HCT116 (cell line): ENCODE data around the gene CDKAL1.

Source experiments
- CBX3 ChIP-seq: IDR thresholded peaks from 2 replicates; pipeline ENCODE4 v1.6.1; 2012; ENCODE audit warnings: low read depth
- CEBPB ChIP-seq: IDR thresholded peaks from 2 replicates; pipeline ENCODE4 v1.6.1; 2012; ENCODE audit warnings: low read depth
- EGR1 ChIP-seq: IDR thresholded peaks from 2 replicates; pipeline ENCODE4 v1.6.1; 2012; ENCODE audit warnings: low read depth
- EZH2 ChIP-seq: fragments of 200-600 bp; sonication (generic); IDR thresholded peaks from 2 replicates; pipeline ENCODE4 v1.6.1; 2017; ENCODE audit warnings: antibody characterized with exemption, mixed run types
- EZH2phosphoT487 ChIP-seq: fragments of 200-600 bp; IDR thresholded peaks from 2 replicates; pipeline ENCODE4 v1.6.1; 2018; ENCODE audit warnings: antibody characterized with exemption, borderline replicate concordance
- JUND ChIP-seq: IDR thresholded peaks from 2 replicates; pipeline ENCODE4 v1.6.1; 2012
- POLR2A ChIP-seq: IDR thresholded peaks from 2 replicates; pipeline ENCODE4 v1.7.0; 2011; ENCODE audit warnings: borderline replicate concordance; ENCODE audit not compliant: insufficient read depth, insufficient read length; ENCODE audit errors: extremely low read depth
- POLR2AphosphoS5 ChIP-seq: IDR thresholded peaks from 2 replicates; pipeline ENCODE4 v1.6.1; 2011; ENCODE audit warnings: mild to moderate bottlenecking, low read depth, low read length, moderate library complexity
- RAD21 ChIP-seq: IDR thresholded peaks from 2 replicates; pipeline ENCODE4 v1.6.1; 2012; ENCODE audit warnings: low read depth, mild to moderate bottlenecking
- SIN3A ChIP-seq: IDR thresholded peaks from 2 replicates; pipeline ENCODE4 v1.6.1; 2012; ENCODE audit warnings: low read depth
- SRF ChIP-seq: IDR thresholded peaks from 2 replicates; pipeline ENCODE4 v1.6.1; 2012; ENCODE audit warnings: low read depth
- ZNF274 ChIP-seq: fragments of 200-500 bp; sonication (Bioruptor generic); IDR thresholded peaks from 2 replicates; pipeline ENCODE4 v1.6.1; 2014; ENCODE audit warnings: mild to moderate bottlenecking, low read depth, low read length, inconsistent platforms
- TF ChIP-seq, protein P1 (sequence below), 3 experiments: fragments of 200-600 bp in 1 of 3; sonication (generic) in 1 of 3; IDR thresholded peaks in 2 of 3; conservative IDR thresholded peaks in 1 of 3; 2 replicates each; pipeline ENCODE4 v1.5.1; 2012 to 2017; ENCODE audit warnings: low read depth in 2 of 3, low read length in 2 of 3, antibody characterized with exemption in 1 of 3, borderline replicate concordance in 1 of 3, control low read depth in 1 of 3, mild to moderate bottlenecking in 1 of 3, mixed read lengths in 1 of 3, mixed run types in 1 of 3, moderate library complexity in 1 of 3; ENCODE audit not compliant: insufficient read depth in 1 of 3
- TF ChIP-seq, protein P2 (sequence below): IDR thresholded peaks from 2 replicates; pipeline ENCODE4 v1.6.1; 2012

DNA sequence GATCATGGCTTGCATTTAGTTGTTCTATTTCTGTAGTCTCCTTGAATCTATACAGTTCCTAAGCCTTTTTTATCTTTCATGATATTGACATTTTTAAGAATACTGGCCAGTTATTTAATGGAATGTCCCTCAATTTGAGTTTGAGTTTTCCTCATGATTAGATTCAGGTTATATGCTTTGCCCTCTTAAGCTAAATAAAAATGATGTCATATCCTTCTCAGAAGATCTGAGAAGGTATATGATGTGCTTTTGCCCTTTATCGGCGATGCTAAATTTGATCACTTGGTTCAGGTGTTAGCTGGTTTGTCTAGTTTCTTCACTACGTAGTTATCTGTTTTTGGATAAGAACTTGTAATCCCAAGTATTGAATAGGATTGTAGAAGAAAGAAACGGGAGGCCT, 549.5 kb downstream of the CDKAL1 start:
- TF ChIP-seq, protein P1, sequence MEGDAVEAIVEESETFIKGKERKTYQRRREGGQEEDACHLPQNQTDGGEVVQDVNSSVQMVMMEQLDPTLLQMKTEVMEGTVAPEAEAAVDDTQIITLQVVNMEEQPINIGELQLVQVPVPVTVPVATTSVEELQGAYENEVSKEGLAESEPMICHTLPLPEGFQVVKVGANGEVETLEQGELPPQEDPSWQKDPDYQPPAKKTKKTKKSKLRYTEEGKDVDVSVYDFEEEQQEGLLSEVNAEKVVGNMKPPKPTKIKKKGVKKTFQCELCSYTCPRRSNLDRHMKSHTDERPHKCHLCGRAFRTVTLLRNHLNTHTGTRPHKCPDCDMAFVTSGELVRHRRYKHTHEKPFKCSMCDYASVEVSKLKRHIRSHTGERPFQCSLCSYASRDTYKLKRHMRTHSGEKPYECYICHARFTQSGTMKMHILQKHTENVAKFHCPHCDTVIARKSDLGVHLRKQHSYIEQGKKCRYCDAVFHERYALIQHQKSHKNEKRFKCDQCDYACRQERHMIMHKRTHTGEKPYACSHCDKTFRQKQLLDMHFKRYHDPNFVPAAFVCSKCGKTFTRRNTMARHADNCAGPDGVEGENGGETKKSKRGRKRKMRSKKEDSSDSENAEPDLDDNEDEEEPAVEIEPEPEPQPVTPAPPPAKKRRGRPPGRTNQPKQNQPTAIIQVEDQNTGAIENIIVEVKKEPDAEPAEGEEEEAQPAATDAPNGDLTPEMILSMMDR (IDR thresholded peaks at IDR 0.05 in 2 of 3, conservative IDR thresholded peaks at IDR 0.05 in 1 of 3; ENCODE audit: borderline replicate concordance in 1 of 3, insufficient read depth in 1 of 3, low read depth in 2 of 3, low read length in 2 of 3): no peak
- TF ChIP-seq, protein P2, sequence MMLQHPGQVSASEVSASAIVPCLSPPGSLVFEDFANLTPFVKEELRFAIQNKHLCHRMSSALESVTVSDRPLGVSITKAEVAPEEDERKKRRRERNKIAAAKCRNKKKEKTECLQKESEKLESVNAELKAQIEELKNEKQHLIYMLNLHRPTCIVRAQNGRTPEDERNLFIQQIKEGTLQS: no peak
- TF ChIP-seq CEBPB: no peak
- no peak for TF ChIP-seq POLR2A
- no peak for TF ChIP-seq RAD21
- no peak for TF ChIP-seq POLR2AphosphoS5
- TF ChIP-seq EGR1: no peak
- TF ChIP-seq ZNF274: no peak
- TF ChIP-seq CBX3: no peak
- TF ChIP-seq EZH2phosphoT487: no peak
- TF ChIP-seq JUND: no peak
- TF ChIP-seq SRF: no peak
- no peak for TF ChIP-seq SIN3A
- no peak for TF ChIP-seq EZH2
